ENCODE data around the gene REV1.
"Not testable (repeated sequence)": the region's sequence is repeated elsewhere in the genome, so short reads cannot be mapped to it uniquely, and the experiment has no call there.

The REV1 gene

GRCh38 chr2:99485824-99486223 lies 4.0 kb downstream of the REV1 start:
- DNase-seq (ENCODE audit: low spot score) = no peak

- no peak for DNase-seq (ENCODE audit: low spot score)
Measured at GRCh38 chr2:99485411-99485810, 4.4 kb downstream of the REV1 start.

GRCh38 chr2:99484205-99484604 lies 5.6 kb downstream of the REV1 start:
- no peak for DNase-seq (ENCODE audit: low spot score)

- no peak for DNase-seq (ENCODE audit: low spot score)
Measured at GRCh38 chr2:99481941-99482340, 7.9 kb downstream of the REV1 start.

- DNase-seq (ENCODE audit: low spot score) = no peak
Measured at GRCh38 chr2:99481527-99481926, 8.3 kb downstream of the REV1 start.

GRCh38 chr2:99480390-99480789 lies 9.4 kb downstream of the REV1 start:
- DNase-seq (ENCODE audit: low spot score) = no peak

GRCh38 chr2:99478632-99479031 lies 11.2 kb downstream of the REV1 start:
- no peak for DNase-seq (ENCODE audit: low spot score)

- DNase-seq (ENCODE audit: low spot score) = no peak
Measured at GRCh38 chr2:99477054-99477453, 12.8 kb downstream of the REV1 start.

- no peak for DNase-seq (ENCODE audit: low spot score)
Measured at GRCh38 chr2:99476629-99477028, 13.2 kb downstream of the REV1 start.

- peak; percentile 24 for DNase-seq (ENCODE audit: low spot score)
Measured at GRCh38 chr2:99475095-99475494, 14.7 kb downstream of the REV1 start.

GRCh38 chr2:99473518-99474083 lies 16.2 kb downstream of the REV1 start:
- no peak for DNase-seq (ENCODE audit: low spot score)

- no peak for DNase-seq (ENCODE audit: low spot score)
Measured at GRCh38 chr2:99472600-99472960, 17.2 kb downstream of the REV1 start.

GRCh38 chr2:99471654-99472599 lies 17.9 kb downstream of the REV1 start:
- no peak for DNase-seq (ENCODE audit: low spot score)

GRCh38 chr2:99470957-99471356 lies 18.9 kb downstream of the REV1 start:
- DNase-seq (ENCODE audit: low spot score) = no peak

GRCh38 chr2:99470459-99470858 lies 19.4 kb downstream of the REV1 start:
- not testable (repeated sequence) for DNase-seq (ENCODE audit: low spot score)

- no peak for DNase-seq (ENCODE audit: low spot score)
Measured at GRCh38 chr2:99469394-99469793, 20.4 kb downstream of the REV1 start.

GRCh38 chr2:99468155-99468554 lies 21.7 kb downstream of the REV1 start:
- DNase-seq (ENCODE audit: low spot score) = no peak

- DNase-seq (ENCODE audit: low spot score) = no peak
Measured at GRCh38 chr2:99467390-99467789, 22.4 kb downstream of the REV1 start.

- DNase-seq (ENCODE audit: low spot score) = no peak
Measured at GRCh38 chr2:99461828-99462483, 27.9 kb downstream of the REV1 start.

GRCh38 chr2:99458529-99458928 lies 31.3 kb downstream of the REV1 start:
- no peak for DNase-seq (ENCODE audit: low spot score)

- no peak for DNase-seq (ENCODE audit: low spot score)
Measured at GRCh38 chr2:99451686-99452085, 38.1 kb downstream of the REV1 start.

GRCh38 chr2:99451280-99451679 lies 38.5 kb downstream of the REV1 start:
- no peak for DNase-seq (ENCODE audit: low spot score)

- no peak for DNase-seq (ENCODE audit: low spot score)
Measured at GRCh38 chr2:99450199-99450598, 39.6 kb downstream of the REV1 start.
